Esophagus squamous epithelium (tissue), 5 donors: ENCODE results near the gene LTB. TPM values are rescaled to one million over a fixed set of nuclear protein-coding genes. Genes with fewer than 3 reads are reported as not detected.

Experiments used
- DNase-seq: peaks from one replicate; lab custom pipeline; 2025; lab: John Stamatoyannopoulos, UW
- H3K27ac ChIP-seq, 4 donors: fragments of 200-600 bp; sonication (generic); one replicate each; pipeline ENCODE4 v1.5.1; 2016 to 2019; ENCODE audit warnings: mild to moderate bottlenecking in 1 of 4
- H3K27me3 ChIP-seq, 4 donors: fragments of 200-600 bp; sonication (generic); 1 replicate in 3 of 4; 2 replicates in 1 of 4; pipeline versions ENCODE4 v1.5.1 to v1.6.0; 2017 to 2021; ENCODE audit warnings: antibody characterized with exemption in 1 of 4
- H3K36me3 ChIP-seq, 3 donors: fragments of 200-600 bp; sonication (generic); one replicate each; pipeline ENCODE4 v1.5.1; 2016 to 2019
- H3K4me1 ChIP-seq, 3 donors: fragments of 200-600 bp; sonication (generic); one replicate each; pipeline ENCODE4 v1.5.1; 2017 to 2019
- H3K4me3 ChIP-seq, 4 donors: fragments of 200-600 bp; sonication (generic); 1 replicate in 3 of 4; 2 replicates in 1 of 4; pipeline ENCODE4 v1.5.1; 2016 to 2019; ENCODE audit warnings: mild to moderate bottlenecking in 2 of 4, moderate library complexity in 1 of 4
- H3K9me3 ChIP-seq, 3 donors: fragments of 200-600 bp; sonication (generic); one replicate each; pipeline ENCODE4 v1.5.1; 2016 to 2019
- CTCF ChIP-seq, 6 experiments: fragments of 450-650 bp in 4 of 6; fragments of 200-600 bp in 2 of 6; sonication (generic) in 2 of 6; IDR thresholded peaks; one replicate each; pipeline ENCODE4 v1.5.1; 2016 to 2019; ENCODE audit warnings: antibody characterized with exemption in 6 of 6, mild to moderate bottlenecking in 4 of 6, moderate library complexity in 4 of 6
- POLR2A ChIP-seq, 4 donors: fragments of 450-650 bp; IDR thresholded peaks; one replicate each; pipeline ENCODE4 v1.6.1; 2017; ENCODE audit warnings: antibody characterized with exemption in 4 of 4, mild to moderate bottlenecking in 4 of 4, moderate library complexity in 3 of 4
- WGBS, 2 donors: methylation state at CpG; one replicate each; pipeline ENCODE4 v1.1.5; 2018; 5-methylcytosine and 5-hydroxymethylcytosine counted together
- intact Hi-C: fragments of 100-400 bp; cut with DNase I; formaldehyde crosslinking; loops from one replicate; pipeline ENCODE4 v1.15.0; 2022
- total RNA-seq, 4 donors: library from RNA; depleted of rRNA; stranded (reverse); fragments of >200 nt; gene quantifications; one replicate each; pipeline ENCODE4 v1.1.0, GENCODE V29; 2016
- donor health status: DM: yes; HTN: yes; CAD: no.

Gene LTB
- total RNA-seq, 4 donors from 2014 or later: 0.53 to 2.3 (median 1.1) TPM

- H3K4me1 ChIP-seq: peaks cover 0 to 7% (median 5%) of the 10 kb centered on the region in 3 donors
- peaks cover 0 to 24% (median 0%) of the 10 kb centered on the region in 4 donors for H3K27me3 ChIP-seq
- H3K4me3 ChIP-seq: no peak overlapping the region
- H3K9me3 ChIP-seq: no peaks in the 10 kb centered on the region
- intact Hi-C loops: no loop called here
- no peak for TF ChIP-seq POLR2A (IDR thresholded peaks at IDR 0.05)
- TF ChIP-seq CTCF (IDR thresholded peaks at IDR 0.05): no peak
- H3K36me3 ChIP-seq: no peaks in the 10 kb centered on the region
- WGBS, 2 donors: 40% methylated on average over 9 of the region's 9 CpGs
- H3K27ac ChIP-seq: no peak overlapping the region
- DNase-seq: no peak
Measured at GRCh38 chr6:31567531-31568370, 14.5 kb downstream of the LTB start.

- peaks cover 11 to 55% (median 14%) of the 10 kb centered on the region in 3 donors for H3K36me3 ChIP-seq
- H3K9me3 ChIP-seq: no peaks in the 10 kb centered on the region
- no peak for DNase-seq
- H3K27me3 ChIP-seq: no peaks in the 10 kb centered on the region
- H3K4me1 ChIP-seq: peaks cover 5 to 50% (median 17%) of the 10 kb centered on the region in 3 donors
- TF ChIP-seq POLR2A (IDR thresholded peaks at IDR 0.05) (no peak), CTCF (IDR thresholded peaks at IDR 0.05) (no peak)
- H3K4me3 ChIP-seq: no peak overlapping the region
- peak overlapping the region in 3 of 4 donors; percentile 8 to 63 (median 58) for H3K27ac ChIP-seq
- intact Hi-C loops: no loop called here
Measured at GRCh38 chr6:31560697-31561058, 21.5 kb downstream of the LTB start.

GRCh38 chr6:31559958-31560696 is 22.1 kb downstream of the LTB start:
- WGBS, 2 donors: 37 to 74% methylated on average over 7 of the region's 7 CpGs
- H3K4me1 ChIP-seq: peaks cover 5 to 50% (median 17%) of the 10 kb centered on the region in 3 donors
- peaks cover 11 to 56% (median 14%) of the 10 kb centered on the region in 3 donors for H3K36me3 ChIP-seq
- peak overlapping the region in 1 of 4 donors; percentile 8 for H3K4me3 ChIP-seq
- no peaks in the 10 kb centered on the region for H3K27me3 ChIP-seq
- intact Hi-C loops: loop anchor here (5.0 kb wide), 1 partner anchor 32 kb away; the partner anchor contains the start of gene NCR3
- peak overlapping the region; percentile 9 to 63 (median 52) for H3K27ac ChIP-seq
- TF ChIP-seq POLR2A (IDR thresholded peaks at IDR 0.05) (no peak), CTCF (IDR thresholded peaks at IDR 0.05) (no peak)
- no peaks in the 10 kb centered on the region for H3K9me3 ChIP-seq
- no peak for DNase-seq

GRCh38 chr6:31559606-31559957 is 22.6 kb downstream of the LTB start:
- H3K36me3 ChIP-seq: peaks cover 11 to 62% (median 14%) of the 10 kb centered on the region in 3 donors
- peaks cover 5 to 50% (median 17%) of the 10 kb centered on the region in 3 donors for H3K4me1 ChIP-seq
- H3K4me3 ChIP-seq: peak overlapping the region in 1 of 4 donors; percentile 8
- intact Hi-C loops: loop anchor here (5.0 kb wide), 1 partner anchor 33 kb away; the partner anchor contains the start of gene NCR3
- DNase-seq: no peak
- WGBS, 2 donors: 64 to 68% methylated on average over 4 of the region's 4 CpGs
- no peaks in the 10 kb centered on the region for H3K27me3 ChIP-seq
- peak overlapping the region in 3 of 4 donors; percentile 45 to 63 (median 58) for H3K27ac ChIP-seq
- no peaks in the 10 kb centered on the region for H3K9me3 ChIP-seq
- no peak for TF ChIP-seq CTCF (IDR thresholded peaks at IDR 0.05)
- no peak for TF ChIP-seq POLR2A (IDR thresholded peaks at IDR 0.05)
